ENCODE measurements around the gene OR5T1.

- TF ChIP-seq LEF1 (IDR thresholded peaks at IDR 0.05; ENCODE audit: borderline replicate concordance) (no peak), BHLHE40 (IDR thresholded peaks at IDR 0.05; ENCODE audit: borderline replicate concordance) (no peak)
Observed at GRCh38 chr11:56251954-56252353, 22.0 kb upstream of the OR5T1 start, which contains the start of gene OR5T3.

Measured in HEK293T (cell line).